GM21381 (cell line): ENCODE measurements around the gene FTCD.
"Not testable (repeated sequence)": the region's sequence is repeated elsewhere in the genome, so short reads cannot be mapped to it uniquely, and the experiment has no call there.

ENCODE experiments used
- ATAC-seq: cut with Tn5 transposase; IDR thresholded peaks from one replicate; pipeline ENCODE4 v1.9.1; 2021; ENCODE audit warnings: mild to moderate bottlenecking, moderate library complexity; ENCODE audit not compliant: unreplicated experiment

The FTCD gene

GRCh38 chr21:46140352-46141003 is 14.9 kb downstream of the FTCD start:
- ATAC-seq: not testable (repeated sequence)

GRCh38 chr21:46139686-46140085 is 15.7 kb downstream of the FTCD start:
- ATAC-seq: no peak

DNA sequence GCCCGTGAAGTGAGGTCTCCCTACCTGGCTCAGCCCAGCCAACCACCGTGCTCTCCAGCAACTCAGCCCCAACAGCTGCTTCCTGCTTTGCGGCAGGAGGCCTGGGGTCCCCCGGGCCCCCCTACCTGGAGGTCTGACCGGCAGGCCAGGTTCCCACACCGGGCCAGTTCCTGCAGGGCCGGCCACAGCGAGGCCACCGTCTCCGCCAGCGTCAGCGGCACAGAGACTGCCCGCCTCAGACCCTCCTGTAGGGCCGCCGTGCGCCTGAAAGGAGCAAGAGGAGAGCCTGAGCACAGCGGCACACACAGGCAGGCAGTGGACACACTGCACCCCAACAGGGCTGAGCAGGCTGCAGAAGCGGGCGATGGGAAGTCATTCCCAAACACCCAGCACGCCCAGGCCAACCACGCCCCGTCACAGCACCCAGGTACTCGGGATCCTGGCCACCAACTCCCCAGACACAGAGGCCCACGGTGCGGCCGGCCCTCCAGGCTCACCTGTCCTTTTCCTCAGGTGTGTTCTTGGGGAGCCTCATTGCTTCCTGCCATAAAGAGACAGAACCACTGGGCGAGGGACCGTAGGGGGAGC is 16.9 kb downstream of the FTCD start:
- ATAC-seq: no peak

DNA sequence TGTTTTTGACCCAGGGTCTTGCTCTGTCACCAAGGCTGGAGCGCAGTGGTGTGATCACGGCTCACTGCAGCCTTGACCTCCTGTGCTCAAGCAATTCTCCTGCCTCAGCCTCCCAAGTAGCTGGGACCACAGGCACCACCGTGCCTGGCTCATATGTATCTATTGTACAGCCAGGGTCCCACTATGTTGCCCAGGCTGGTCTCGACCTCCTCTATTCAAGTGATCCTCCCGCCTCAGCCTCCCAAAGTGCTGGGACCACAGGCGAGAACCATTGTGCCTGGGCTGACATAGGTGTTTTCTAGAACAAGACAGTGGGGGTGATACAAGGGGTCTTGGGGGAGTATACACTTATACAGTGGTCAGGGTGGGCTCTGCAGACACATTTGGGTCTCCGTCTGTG is 17.5 kb downstream of the FTCD start:
- ATAC-seq: no peak

- no peak for ATAC-seq
These were observed 18.5 kb downstream of the FTCD start for GRCh38 chr21:46136739-46137349.

DNA sequence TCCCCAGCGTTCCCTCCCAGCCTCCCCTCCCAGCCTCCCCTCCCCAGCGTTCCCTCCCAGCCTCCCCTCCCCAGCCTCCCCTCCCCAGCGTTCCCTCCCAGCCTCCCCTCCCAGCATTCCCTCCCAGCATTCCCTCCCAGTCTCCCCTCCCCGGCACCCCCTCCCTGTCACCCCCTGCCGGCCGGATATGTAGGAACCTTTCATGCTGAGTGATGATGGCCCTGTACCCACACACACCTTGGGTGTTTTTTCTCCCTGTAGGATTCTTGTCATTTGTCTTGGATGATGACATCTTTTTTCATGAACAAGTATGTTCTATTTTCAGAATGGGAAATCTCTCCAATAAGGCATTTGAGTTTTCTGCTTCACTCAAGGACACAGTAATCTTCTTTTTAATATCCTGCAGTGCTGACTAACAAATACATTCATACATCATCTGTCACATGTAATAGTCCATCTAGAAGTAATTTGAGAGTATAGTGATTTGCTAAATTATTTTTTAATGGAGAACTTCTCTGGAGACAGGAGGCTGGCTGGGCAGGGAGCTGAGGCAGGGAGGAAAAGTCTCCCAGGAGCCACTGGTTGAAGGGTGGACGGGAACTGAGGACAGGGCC is 19.5 kb downstream of the FTCD start:
- no peak for ATAC-seq

DNA sequence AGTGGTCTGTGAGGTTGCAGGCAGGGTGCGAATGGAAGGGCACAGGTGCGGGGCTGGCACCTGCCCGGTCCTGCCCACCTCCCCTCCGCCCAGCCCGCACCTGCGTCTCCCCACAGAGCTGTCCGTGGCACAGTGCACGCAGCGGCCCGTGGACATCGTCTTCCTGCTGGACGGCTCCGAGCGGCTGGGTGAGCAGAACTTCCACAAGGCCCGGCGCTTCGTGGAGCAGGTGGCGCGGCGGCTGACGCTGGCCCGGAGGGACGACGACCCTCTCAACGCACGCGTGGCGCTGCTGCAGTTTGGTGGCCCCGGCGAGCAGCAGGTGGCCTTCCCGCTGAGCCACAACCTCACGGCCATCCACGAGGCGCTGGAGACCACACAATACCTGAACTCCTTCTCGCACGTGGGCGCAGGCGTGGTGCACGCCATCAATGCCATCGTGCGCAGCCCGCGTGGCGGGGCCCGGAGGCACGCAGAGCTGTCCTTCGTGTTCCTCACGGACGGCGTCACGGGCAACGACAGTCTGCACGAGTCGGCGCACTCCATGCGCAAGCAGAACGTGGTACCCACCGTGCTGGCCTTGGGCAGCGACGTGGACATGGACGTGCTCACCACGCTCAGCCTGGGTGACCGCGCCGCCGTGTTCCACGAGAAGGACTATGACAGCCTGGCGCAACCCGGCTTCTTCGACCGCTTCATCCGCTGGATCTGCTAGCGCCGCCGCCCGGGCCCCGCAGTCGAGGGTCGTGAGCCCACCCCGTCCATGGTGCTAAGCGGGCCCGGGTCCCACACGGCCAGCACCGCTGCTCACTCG is 23.3 kb downstream of the FTCD start:
- ATAC-seq: no peak

DNA sequence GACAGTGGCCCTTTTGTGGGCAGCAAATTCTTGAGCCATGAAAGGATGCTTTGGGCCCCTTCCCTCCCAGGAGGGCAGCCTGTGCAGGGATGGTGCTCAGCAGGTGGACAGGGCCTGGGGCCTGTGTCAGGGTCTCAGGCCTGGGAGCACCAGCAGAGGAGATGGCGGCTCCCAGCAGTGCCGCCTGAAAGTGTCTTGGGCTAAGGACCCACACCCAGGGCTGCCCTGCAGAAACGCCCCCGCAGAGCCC is 23.9 kb downstream of the FTCD start:
- ATAC-seq: no peak

- no peak for ATAC-seq
These were observed 24.4 kb downstream of the FTCD start for GRCh38 chr21:46130831-46131587.

DNA sequence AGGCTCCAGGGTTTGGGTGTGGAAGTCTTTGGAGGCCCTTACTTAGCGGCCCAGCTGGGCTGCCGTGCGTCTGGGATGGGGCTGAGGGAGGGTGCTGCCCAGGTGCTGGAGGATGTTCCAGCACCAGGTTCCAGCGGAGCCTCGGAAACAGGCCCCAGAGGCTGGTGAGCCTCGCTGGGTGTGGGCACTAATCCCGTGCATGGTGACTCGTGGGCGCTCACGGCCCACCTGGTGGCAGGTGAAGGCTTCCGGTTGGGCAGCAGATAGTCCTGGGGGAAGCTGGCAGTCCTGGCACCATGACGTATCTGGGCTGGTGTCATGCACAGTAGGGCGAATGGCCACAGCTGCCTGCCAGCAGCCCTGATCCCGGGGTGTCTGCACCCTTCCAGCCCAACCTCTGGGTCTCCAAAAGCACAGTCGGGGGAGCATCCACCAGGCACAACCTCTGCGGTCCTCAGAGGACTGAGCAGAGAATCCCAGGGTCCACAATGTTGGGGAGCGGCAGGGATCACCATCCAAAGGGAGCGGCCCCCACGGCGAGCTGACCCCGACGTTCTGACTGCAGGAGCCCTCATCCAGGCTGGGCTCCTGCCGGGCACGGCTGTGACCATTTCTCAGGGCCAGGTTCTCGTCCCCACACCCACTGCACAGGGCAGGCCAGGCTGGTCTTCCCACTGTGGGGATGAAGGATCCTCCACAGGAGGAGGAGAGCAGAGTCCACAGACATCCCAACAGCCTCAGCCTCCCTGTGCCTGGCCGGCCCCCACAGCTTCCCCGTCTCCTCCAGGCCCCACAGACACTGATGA is 25.3 kb downstream of the FTCD start:
- ATAC-seq: no peak

GRCh38 chr21:46128933-46129571 is 26.3 kb downstream of the FTCD start:
- ATAC-seq: no peak

DNA sequence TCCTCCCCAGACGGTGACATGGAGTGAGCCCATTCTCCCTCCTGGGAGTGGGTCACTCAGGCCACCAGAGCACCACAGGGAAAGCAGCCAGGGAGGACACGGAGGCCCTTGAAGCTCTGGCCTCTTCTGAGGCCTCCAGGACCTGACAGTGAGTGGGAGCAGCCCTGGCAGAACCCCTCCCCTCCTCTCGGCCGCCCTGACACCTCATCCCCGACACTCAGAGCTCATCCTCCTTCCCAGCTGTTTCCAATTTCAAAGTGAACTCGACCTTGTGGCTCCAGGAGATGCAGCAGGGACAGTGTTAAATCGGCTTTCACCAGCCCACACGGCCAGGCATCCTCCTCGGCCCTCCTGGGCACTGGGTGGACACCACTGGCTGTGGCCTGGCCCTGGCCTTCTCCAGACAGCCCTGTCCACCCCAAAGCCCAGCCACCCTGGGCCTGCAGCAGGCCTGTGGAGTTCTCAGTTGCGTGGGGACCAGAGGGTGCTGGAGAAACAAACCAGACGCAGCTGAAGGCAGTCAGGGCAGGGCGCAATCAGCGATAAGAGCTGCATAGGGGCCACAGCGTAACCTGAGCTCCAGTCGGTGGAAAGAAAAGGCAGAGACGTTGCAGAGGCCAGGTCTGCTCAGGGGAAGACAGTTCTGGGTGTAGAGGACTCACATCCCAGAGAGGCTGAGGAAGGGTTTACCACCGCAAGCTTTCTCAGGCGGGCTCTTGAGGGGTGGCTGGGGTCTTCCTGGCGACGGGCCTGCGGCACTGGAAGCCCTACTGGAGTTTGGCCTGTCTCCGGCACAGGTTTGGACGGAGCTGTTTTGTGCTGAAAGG is 27.1 kb downstream of the FTCD start:
- ATAC-seq: no peak

DNA sequence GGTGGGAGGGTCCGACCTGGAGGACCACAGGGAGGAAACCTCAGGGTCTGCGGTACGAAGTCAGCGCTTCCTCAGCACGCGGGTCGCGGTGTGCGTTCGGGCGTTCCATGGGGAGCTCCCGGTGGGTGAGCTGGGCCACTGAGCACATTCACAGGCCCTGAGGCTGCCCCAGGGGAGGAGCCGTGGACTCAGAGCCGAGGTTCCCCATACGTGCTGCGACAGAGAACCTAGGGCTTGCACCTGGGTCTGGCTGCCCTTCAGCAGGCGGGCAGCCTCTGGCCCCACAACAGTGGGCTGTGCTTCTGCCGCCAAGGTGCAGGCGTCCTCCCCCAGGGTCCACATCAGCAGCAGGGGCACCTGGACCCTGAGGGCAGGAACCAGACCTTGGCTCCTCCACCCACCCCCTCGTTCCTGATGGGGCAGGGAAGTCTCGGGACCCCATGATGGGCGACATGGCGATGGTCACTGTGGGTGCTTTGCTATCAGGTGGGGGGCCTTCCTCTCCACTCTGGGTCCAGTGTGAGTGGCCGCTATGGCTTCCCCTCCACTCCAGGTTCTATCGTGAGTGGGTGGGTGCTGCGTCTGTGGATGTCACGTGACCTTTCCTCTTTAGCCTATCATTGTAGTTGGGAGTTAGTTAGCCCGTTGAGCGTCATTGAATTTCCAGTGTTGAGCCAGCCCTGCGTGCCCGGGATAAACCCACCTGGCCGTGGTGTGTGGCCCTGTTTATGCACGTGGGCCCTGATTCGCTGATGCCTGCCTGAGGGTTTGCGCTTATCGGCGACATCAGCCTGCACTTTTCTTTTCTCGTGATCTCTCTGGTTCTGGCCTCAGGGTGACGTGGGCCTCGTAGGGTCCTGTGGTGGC is 27.9 kb downstream of the FTCD start:
- ATAC-seq: no peak

GRCh38 chr21:46126309-46127238 is 28.8 kb downstream of the FTCD start:
- no peak for ATAC-seq

DNA sequence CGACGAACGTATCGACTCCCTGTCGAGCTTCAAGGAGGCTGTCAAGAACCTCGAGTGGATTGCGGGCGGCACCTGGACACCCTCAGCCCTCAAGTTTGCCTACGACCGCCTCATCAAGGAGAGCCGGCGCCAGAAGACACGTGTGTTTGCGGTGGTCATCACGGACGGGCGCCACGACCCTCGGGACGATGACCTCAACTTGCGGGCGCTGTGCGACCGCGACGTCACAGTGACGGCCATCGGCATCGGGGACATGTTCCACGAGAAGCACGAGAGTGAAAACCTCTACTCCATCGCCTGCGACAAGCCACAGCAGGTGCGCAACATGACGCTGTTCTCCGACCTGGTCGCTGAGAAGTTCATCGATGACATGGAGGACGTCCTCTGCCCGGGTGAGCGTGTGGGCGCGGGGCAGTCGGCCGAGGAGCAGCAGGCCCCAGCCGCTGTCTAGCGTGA is 29.5 kb downstream of the FTCD start:
- no peak for ATAC-seq
